Keratinocyte (primary cell): ENCODE measurements around the gene SDK1.

Experiments
- EZH2 ChIP-seq: IDR thresholded peaks from one replicate; pipeline ENCODE4 v1.6.1; 2012; ENCODE audit warnings: inconsistent platforms, mild to moderate bottlenecking, low read length, moderate library complexity
- TF ChIP-seq, protein P1 (sequence below), 3 experiments: IDR thresholded peaks in 1 of 3; conservative IDR thresholded peaks in 1 of 3; optimal IDR thresholded peaks in 1 of 3; 2 replicates in 2 of 3; 3 replicates in 1 of 3; pipeline versions ENCODE3 to v1.5.1; 2011; ENCODE audit warnings: low read length in 3 of 3, mild to moderate bottlenecking in 3 of 3, moderate library complexity in 2 of 3, control low read depth in 1 of 3, inconsistent platforms in 1 of 3; ENCODE audit not compliant: insufficient read depth in 2 of 3; ENCODE audit errors: extremely low read depth in 1 of 3

DNA sequence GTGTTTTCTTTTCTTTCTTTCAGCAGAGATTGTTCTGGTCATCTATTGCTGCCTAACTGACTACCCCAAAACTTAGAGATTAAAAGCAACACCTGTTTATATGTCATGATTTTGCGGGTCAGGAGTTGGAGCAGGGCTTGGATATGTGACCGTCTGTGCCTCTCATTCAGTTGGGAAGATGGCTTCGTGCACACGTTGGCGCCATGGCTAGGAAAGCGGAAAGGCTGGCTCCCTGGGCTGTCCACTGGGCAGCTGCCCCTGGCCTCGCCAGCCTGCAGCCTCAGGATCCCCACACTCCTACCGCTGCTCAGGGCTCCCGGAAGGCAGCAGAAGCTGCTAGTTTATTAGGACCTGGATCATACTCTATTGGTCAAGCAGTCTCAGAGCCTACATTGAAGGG lies 742.9 kb downstream of the SDK1 start:
- TF ChIP-seq, protein P1, sequence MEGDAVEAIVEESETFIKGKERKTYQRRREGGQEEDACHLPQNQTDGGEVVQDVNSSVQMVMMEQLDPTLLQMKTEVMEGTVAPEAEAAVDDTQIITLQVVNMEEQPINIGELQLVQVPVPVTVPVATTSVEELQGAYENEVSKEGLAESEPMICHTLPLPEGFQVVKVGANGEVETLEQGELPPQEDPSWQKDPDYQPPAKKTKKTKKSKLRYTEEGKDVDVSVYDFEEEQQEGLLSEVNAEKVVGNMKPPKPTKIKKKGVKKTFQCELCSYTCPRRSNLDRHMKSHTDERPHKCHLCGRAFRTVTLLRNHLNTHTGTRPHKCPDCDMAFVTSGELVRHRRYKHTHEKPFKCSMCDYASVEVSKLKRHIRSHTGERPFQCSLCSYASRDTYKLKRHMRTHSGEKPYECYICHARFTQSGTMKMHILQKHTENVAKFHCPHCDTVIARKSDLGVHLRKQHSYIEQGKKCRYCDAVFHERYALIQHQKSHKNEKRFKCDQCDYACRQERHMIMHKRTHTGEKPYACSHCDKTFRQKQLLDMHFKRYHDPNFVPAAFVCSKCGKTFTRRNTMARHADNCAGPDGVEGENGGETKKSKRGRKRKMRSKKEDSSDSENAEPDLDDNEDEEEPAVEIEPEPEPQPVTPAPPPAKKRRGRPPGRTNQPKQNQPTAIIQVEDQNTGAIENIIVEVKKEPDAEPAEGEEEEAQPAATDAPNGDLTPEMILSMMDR (optimal IDR thresholded peaks at IDR 0.05 in 1 of 3, IDR thresholded peaks at IDR 0.05 in 1 of 3, conservative IDR thresholded peaks at IDR 0.05 in 1 of 3; ENCODE audit: extremely low read depth in 1 of 3, insufficient read depth in 2 of 3, low read length in 3 of 3), result no peak
- no peak for TF ChIP-seq EZH2
